Fibroblast of upper back skin (primary cell): ENCODE data around the gene CROCC.
"Not testable (repeated sequence)": the region's sequence is repeated elsewhere in the genome, so short reads cannot be mapped to it uniquely, and the experiment has no call there.

Experiments used
- DNase-seq: peaks from one replicate; pipeline ENCODE4 v3.0.0-alpha.2; 2013

CROCC gene, protein sequence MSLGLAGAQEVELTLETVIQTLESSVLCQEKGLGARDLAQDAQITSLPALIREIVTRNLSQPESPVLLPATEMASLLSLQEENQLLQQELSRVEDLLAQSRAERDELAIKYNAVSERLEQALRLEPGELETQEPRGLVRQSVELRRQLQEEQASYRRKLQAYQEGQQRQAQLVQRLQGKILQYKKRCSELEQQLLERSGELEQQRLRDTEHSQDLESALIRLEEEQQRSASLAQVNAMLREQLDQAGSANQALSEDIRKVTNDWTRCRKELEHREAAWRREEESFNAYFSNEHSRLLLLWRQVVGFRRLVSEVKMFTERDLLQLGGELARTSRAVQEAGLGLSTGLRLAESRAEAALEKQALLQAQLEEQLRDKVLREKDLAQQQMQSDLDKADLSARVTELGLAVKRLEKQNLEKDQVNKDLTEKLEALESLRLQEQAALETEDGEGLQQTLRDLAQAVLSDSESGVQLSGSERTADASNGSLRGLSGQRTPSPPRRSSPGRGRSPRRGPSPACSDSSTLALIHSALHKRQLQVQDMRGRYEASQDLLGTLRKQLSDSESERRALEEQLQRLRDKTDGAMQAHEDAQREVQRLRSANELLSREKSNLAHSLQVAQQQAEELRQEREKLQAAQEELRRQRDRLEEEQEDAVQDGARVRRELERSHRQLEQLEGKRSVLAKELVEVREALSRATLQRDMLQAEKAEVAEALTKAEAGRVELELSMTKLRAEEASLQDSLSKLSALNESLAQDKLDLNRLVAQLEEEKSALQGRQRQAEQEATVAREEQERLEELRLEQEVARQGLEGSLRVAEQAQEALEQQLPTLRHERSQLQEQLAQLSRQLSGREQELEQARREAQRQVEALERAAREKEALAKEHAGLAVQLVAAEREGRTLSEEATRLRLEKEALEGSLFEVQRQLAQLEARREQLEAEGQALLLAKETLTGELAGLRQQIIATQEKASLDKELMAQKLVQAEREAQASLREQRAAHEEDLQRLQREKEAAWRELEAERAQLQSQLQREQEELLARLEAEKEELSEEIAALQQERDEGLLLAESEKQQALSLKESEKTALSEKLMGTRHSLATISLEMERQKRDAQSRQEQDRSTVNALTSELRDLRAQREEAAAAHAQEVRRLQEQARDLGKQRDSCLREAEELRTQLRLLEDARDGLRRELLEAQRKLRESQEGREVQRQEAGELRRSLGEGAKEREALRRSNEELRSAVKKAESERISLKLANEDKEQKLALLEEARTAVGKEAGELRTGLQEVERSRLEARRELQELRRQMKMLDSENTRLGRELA (N-terminal part only)

GRCh38 chr1:16921391-16922185 is at the start of gene CROCC:
TSS of gene CROCC (plus strand) at chr1:16921931. CDS start at chr1:16922019, 88 bp downstream.
- peak; percentile 57 for DNase-seq

- DNase-seq, result peak; percentile 83
Observed at GRCh38 chr1:16872152-16873075, 49.3 kb upstream of the CROCC start.

DNA sequence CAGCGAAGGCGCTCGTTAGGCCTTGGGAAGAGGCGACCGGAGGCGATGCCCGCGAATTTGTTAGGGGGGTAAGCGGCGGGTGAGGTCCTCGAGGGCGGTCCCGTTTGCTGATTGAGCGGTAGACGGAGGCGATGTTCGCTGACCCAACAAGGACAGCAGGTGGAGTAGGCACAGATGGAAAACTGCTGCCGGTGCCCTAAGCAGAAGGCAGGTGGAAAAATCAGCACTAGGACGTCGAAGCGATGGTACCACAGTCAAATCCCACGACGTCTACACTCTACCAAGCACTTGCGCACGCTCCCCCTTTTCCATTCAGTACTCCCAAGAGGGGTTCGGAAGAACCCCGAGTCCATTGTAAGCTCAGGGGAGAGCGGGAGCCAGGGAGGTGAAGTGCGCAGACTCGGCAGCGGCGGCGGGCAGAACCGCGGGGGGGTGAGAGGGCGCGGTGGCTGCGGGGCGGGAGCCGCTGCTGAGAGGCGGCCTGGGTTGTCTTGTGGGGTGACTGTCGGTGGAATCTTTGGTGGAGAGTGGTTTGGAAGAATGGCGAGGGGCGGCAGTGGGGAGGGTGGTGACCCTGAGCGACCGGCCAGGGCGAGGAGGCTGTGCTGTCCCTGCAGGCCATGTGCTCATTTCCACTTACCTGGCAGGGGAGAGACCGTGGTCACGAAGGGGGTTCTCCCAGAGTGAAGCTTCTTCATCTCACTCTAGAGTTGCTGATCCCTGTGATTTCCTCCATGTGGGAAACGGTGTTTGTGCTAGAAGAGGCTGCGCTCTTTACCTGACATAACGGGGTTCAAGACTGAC is 48.5 kb upstream of the CROCC start:
- DNase-seq, result not testable (repeated sequence)

GRCh38 chr1:16874968-16875765 is 46.6 kb upstream of the CROCC start:
- DNase-seq, result not testable (repeated sequence)

DNA sequence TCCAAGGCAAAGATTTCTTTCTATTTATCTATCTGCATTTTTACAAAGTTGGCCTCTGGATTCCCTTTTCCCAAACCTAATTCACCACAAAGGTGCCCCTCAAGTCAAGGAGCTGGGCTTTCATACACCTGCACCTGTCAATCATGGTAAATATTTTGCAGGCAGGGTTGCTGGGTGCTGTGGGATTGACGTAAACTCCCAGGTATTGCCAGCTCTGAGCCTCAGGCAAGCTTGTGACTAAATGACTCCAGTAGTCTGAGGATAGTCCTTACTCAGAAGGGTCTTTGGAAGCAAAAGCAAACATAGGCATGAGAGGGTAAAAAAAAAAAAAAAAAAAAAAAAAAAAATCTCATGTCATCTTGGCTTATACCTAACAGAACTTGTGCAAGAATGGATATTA is 40.0 kb upstream of the CROCC start:
- DNase-seq, result not testable (repeated sequence)

- no peak for DNase-seq
Observed at GRCh38 chr1:16882986-16883385, 38.7 kb upstream of the CROCC start.

GRCh38 chr1:16884487-16884886 is 37.2 kb upstream of the CROCC start:
- not testable (repeated sequence) for DNase-seq

DNA sequence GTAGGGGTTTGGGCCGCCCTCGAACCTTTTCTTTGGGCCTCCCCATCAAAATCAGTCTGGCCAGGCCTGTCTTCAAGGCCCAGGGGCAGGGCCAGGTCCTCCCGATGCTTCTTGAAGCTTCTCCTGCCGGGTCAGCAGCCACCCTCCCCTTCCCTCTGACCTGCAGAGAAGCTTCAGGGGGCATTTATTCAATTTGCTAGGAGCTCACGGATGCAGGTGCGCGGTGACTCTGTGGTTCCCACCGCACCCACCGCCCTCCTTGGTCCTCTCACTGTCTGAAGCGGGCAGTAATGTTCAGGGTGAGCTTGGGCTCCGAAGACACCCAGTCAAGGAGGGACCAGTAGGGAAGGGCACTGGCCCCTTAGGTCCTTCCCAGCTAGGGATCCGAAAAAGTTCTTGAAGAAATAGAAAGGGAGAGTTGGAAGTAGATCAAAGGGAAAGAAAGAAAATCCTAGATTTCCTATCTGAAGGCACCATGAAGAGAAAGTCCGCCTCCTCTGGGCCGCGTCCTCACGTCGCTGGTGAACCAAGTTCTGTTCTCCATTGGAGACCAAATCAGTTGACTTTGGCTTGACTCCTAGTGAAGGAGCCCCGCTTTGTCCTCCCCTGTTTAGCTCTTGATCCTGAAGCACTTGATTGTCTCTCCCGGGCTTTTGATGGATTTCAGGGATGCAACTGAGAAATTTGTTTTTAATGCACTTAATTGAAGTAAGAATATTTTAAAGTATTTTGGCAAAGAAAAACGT is 34.7 kb upstream of the CROCC start:
- no peak for DNase-seq

GRCh38 chr1:16888860-16889816 is 32.6 kb upstream of the CROCC start:
- DNase-seq, result peak; percentile 89

GRCh38 chr1:16890539-16891021 is 31.2 kb upstream of the CROCC start:
- DNase-seq, result not testable (repeated sequence)

- DNase-seq, result not testable (repeated sequence)
Observed at GRCh38 chr1:16891057-16891456, 30.7 kb upstream of the CROCC start.

- DNase-seq, result not testable (repeated sequence)
Observed at GRCh38 chr1:16892978-16893525, 28.7 kb upstream of the CROCC start.

DNA sequence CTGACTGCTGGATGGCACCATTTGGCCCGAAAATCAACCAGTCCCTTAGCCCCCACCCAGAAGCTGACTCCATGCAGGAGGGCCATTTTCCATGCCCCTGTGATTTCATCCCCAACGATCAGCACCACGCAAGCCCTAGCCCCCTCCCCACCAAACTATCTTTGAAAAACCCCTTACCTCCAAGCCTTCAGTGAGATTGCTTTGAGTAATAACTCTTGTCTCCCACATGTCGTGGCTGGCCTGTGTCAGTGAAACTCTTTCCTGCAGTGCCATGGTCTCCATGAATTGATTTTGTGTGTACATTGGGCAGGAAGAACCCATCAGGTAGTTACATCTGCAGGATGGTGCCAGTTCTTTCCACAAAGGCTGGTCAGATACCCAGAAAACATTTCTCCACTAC is 27.9 kb upstream of the CROCC start:
- not testable (repeated sequence) for DNase-seq

DNA sequence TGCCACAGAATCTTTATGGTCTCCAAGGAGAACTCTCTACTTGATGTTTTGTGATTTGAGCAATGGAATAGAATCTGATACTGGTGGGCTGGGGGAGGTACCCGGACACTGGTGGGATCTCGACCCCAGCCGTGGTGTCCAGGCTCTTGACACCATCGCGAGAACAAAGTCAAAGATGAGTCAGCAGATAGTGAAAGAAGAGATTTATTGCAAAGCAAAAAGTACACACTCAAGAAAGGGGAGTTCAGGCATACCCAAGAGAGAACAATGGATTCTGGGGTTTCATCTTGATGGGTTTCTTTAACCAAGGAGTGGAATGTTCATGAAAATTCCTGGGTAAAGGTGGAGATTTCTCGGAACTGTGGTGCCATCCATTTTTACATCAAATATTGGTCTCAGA is 27.4 kb upstream of the CROCC start:
- DNase-seq, result not testable (repeated sequence)

DNA sequence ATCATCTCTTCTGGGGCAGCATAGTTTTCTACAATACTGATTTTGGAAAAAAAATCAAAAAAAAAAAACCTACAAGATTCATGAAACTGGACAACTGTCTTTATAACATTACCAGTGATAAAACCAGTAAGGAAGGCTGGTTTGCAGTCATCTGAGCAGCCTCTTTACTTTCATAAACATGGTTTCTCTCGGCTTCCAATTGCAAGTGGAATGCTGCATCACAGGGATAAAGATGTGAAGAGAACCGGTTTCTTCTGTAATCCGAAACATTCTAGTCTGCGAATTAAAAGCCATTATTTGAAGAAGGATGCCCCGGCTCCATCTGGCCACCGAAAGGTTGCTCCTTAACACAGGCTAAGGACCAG is 26.5 kb upstream of the CROCC start:
- not testable (repeated sequence) for DNase-seq

GRCh38 chr1:16895598-16896315 is 26.0 kb upstream of the CROCC start, which contains the start of gene RNU1-2:
TSS of gene RNU1-2 (plus strand) at chr1:16895980.
- DNase-seq, result peak; percentile 100
